PC-3 (cell line): ENCODE measurements around the gene IL17REL. TPM values are rescaled to one million over a fixed set of nuclear protein-coding genes. Genes with fewer than 3 reads are reported as not detected.
"Not testable (repeated sequence)": the region's sequence is repeated elsewhere in the genome, so short reads cannot be mapped to it uniquely, and the experiment has no call there.

Experiments used
- ATAC-seq: fragments of 200-7000 bp; cut with Tn5 transposase; 2 replicates; pipeline ENCODE4 v1.9.1; 2020; ENCODE audit warnings: mild to moderate bottlenecking, moderate library complexity
- BruUV-seq: library from RNA; stranded (reverse); fragments of 400-500 nt; replicated peaks from 2 replicates; lab custom pipeline; 2021; lab: Mats Ljungman, UMichigan
- CTCF ChIA-PET: fragments of 300-600 bp; sonication (Branson Sonifier 250); formaldehyde crosslinking; loops from one replicate; lab custom pipeline; 2022; ENCODE audit warnings: antibody characterized with exemption; lab: Charles Lee
- POLR2A ChIA-PET: fragments of 300-600 bp; sonication (Branson Sonifier 250); formaldehyde crosslinking; loops from one replicate; lab custom pipeline; 2022; ENCODE audit warnings: antibody characterized with exemption; ENCODE audit not compliant: unreplicated experiment; lab: Charles Lee
- DNase-seq: peaks from one replicate; pipeline ENCODE4 v3.0.0-alpha.2; 2015
- H2AFZ ChIP-seq: fragments of 300-600 bp; sonication (generic); 2 replicates; pipeline ENCODE4 v1.6.0; 2016; ENCODE audit warnings: antibody characterized with exemption, low read length
- H3F3A ChIP-seq: fragments of 300-600 bp; sonication (generic); one replicate; pipeline ENCODE4 v1.6.0; 2017; ENCODE audit warnings: antibody characterized with exemption, low read length, control low read depth, mild to moderate bottlenecking; ENCODE audit not compliant: unreplicated experiment
- H3K27ac ChIP-seq: fragments of 300-600 bp; sonication (generic); 2 replicates; pipeline ENCODE4 v1.5.1; 2016; ENCODE audit warnings: mild to moderate bottlenecking, low read length
- H3K27me3 ChIP-seq: fragments of 300-600 bp; sonication (generic); 2 replicates; pipeline ENCODE4 v1.6.1; 2016; ENCODE audit warnings: low read length, mixed read lengths
- H3K36me3 ChIP-seq: fragments of 300-600 bp; sonication (generic); 2 replicates; pipeline ENCODE4 v1.6.1; 2016; ENCODE audit warnings: low read depth, mixed run types, low read length, mixed read lengths
- H3K4me1 ChIP-seq: fragments of 300-600 bp; sonication (generic); 2 replicates; pipeline ENCODE4 v1.5.1; 2016; ENCODE audit warnings: low read length; ENCODE audit not compliant: insufficient read depth
- H3K4me2 ChIP-seq: fragments of 300-600 bp; sonication (generic); 2 replicates; pipeline ENCODE4 v1.6.0; 2016; ENCODE audit warnings: low read length
- H3K4me3 ChIP-seq: fragments of 300-600 bp; sonication (generic); 2 replicates; pipeline ENCODE4 v1.5.1; 2016; ENCODE audit warnings: mild to moderate bottlenecking, low read length, mixed read lengths
- H3K79me2 ChIP-seq: fragments of 300-600 bp; sonication (generic); 2 replicates; pipeline ENCODE4 v1.6.1; 2017; ENCODE audit warnings: low read length, mixed read lengths
- H3K9ac ChIP-seq: fragments of 300-600 bp; sonication (generic); 2 replicates; pipeline ENCODE4 v1.6.0; 2016; ENCODE audit warnings: mild to moderate bottlenecking, low read length
- H3K9me2 ChIP-seq: fragments of 300-600 bp; sonication (generic); replicated peaks from 2 replicates; pipeline ENCODE4 v1.6.1; 2016; ENCODE audit warnings: mixed run types, low read length, mixed read lengths
- H3K9me3 ChIP-seq: fragments of 300-600 bp; sonication (generic); 2 replicates; pipeline ENCODE4 v1.6.1; 2016; ENCODE audit warnings: low read length, mixed read lengths
- H4K20me1 ChIP-seq: fragments of 300-600 bp; sonication (generic); 2 replicates; pipeline ENCODE4 v1.6.1; 2016; ENCODE audit warnings: low read length, mixed read lengths
- CTCF ChIP-seq: fragments of 300-600 bp; sonication (generic); conservative IDR thresholded peaks from 2 replicates; pipeline ENCODE4 v1.5.1; 2017; ENCODE audit warnings: antibody characterized with exemption, low read depth, mild to moderate bottlenecking, low read length
- EZH2 ChIP-seq: fragments of 300-600 bp; sonication (generic); IDR thresholded peaks from one replicate; pipeline ENCODE4 v1.6.1; 2017; ENCODE audit warnings: antibody characterized with exemption, mild to moderate bottlenecking, low read length; ENCODE audit not compliant: unreplicated experiment
- EZH2phosphoT487 ChIP-seq: fragments of 300-600 bp; sonication (generic); IDR thresholded peaks from 2 replicates; pipeline ENCODE4 v1.6.1; 2018; ENCODE audit warnings: mild to moderate bottlenecking, antibody characterized with exemption, low read length, borderline replicate concordance
- intact Hi-C: fragments of 100-400 bp; cut with micrococcal nuclease; formaldehyde crosslinking; loops from 2 replicates; pipeline ENCODE4 v1.9.0; 2023
- total RNA-seq: library from RNA; depleted of rRNA; stranded (reverse); fragments of >200 nt; gene quantifications from 2 replicates; pipeline ENCODE4 v1.2.3, GENCODE V29; 2014

Gene IL17REL
- total RNA-seq, 1 experiment from 2014 or later = 0.04 TPM

- Histone ChIP-seq H4K20me1 (no peaks in the 10 kb centered on the region), H3K9ac (no peak overlapping the region), H3K4me2 (no peak overlapping the region), H3K9me3 (peaks cover 5% of the 10 kb centered on the region; the same call in 1 of the 2 replicates), H3K36me3 (no peaks in the 10 kb centered on the region), H3K27ac (no peak overlapping the region), H3K27me3 (no peaks in the 10 kb centered on the region), H3K79me2 (no peaks in the 10 kb centered on the region), H3F3A (no peaks in the 10 kb centered on the region), H3K4me1 (no peaks in the 10 kb centered on the region), H3K9me2 (no peaks in the 10 kb centered on the region), H3K4me3 (no peak overlapping the region), H2AFZ (no peak overlapping the region)
- no peak for DNase-seq
- ATAC-seq = no peak
- CTCF ChIA-PET = no interaction called here
- intact Hi-C loops = loop anchor here (2.0 to 5.0 kb wide), 2 partner anchors 39 to 60 kb away; no protein-coding TSS in a partner anchor
- POLR2A ChIA-PET = no interaction called here
- no peak for TF ChIP-seq EZH2phosphoT487
- no peak for TF ChIP-seq EZH2
- no peak for TF ChIP-seq CTCF
- BruUV-seq = no TSS peak
These were observed 20.5 kb downstream of the IL17REL start for GRCh38 chr22:49991907-49992533.

GRCh38 chr22:49991167-49991566 lies 21.4 kb downstream of the IL17REL start:
- ATAC-seq = no peak
- DNase-seq = no peak
- no peak overlapping the region for H3K4me3 ChIP-seq
- no peaks in the 10 kb centered on the region for H3K36me3 ChIP-seq
- BruUV-seq = no TSS peak
- ChIA-PET POLR2A (no interaction called here), CTCF (no interaction called here)
- H2AFZ ChIP-seq = no peak overlapping the region
- H3K9ac ChIP-seq = no peak overlapping the region
- peaks cover 5% of the 10 kb centered on the region; the same call in 1 of the 2 replicates for H3K9me3 ChIP-seq
- H3K79me2 ChIP-seq = no peaks in the 10 kb centered on the region
- H3K27me3 ChIP-seq = no peaks in the 10 kb centered on the region
- H3K4me2 ChIP-seq = no peak overlapping the region
- H3K27ac ChIP-seq = no peak overlapping the region
- no peaks in the 10 kb centered on the region for H4K20me1 ChIP-seq
- H3K9me2 ChIP-seq = no peaks in the 10 kb centered on the region
- H3F3A ChIP-seq = no peaks in the 10 kb centered on the region
- TF ChIP-seq CTCF (no peak), EZH2 (no peak), EZH2phosphoT487 (no peak)
- intact Hi-C loops = loop anchor here (5.0 kb wide), 1 partner anchor 59 kb away; no protein-coding TSS in a partner anchor
- no peaks in the 10 kb centered on the region for H3K4me1 ChIP-seq

GRCh38 chr22:49989826-49990225 lies 22.7 kb downstream of the IL17REL start:
- H3F3A ChIP-seq, POLR2A ChIA-PET, H3K4me1 ChIP-seq, H3K27ac ChIP-seq, H3K9me3 ChIP-seq, H3K9me2 ChIP-seq, H3K4me2 ChIP-seq, BruUV-seq, H3K27me3 ChIP-seq, ATAC-seq, H3K4me3 ChIP-seq, H2AFZ ChIP-seq, DNase-seq, H3K36me3 ChIP-seq, H3K79me2 ChIP-seq, H3K9ac ChIP-seq, CTCF ChIA-PET, H4K20me1 ChIP-seq: not testable (repeated sequence)
- intact Hi-C loops = loop anchor here (5.0 kb wide), 1 partner anchor 58 kb away; no protein-coding TSS in a partner anchor
